ENCODE results near the gene CXCL5.

The CXCL5 gene

DNA sequence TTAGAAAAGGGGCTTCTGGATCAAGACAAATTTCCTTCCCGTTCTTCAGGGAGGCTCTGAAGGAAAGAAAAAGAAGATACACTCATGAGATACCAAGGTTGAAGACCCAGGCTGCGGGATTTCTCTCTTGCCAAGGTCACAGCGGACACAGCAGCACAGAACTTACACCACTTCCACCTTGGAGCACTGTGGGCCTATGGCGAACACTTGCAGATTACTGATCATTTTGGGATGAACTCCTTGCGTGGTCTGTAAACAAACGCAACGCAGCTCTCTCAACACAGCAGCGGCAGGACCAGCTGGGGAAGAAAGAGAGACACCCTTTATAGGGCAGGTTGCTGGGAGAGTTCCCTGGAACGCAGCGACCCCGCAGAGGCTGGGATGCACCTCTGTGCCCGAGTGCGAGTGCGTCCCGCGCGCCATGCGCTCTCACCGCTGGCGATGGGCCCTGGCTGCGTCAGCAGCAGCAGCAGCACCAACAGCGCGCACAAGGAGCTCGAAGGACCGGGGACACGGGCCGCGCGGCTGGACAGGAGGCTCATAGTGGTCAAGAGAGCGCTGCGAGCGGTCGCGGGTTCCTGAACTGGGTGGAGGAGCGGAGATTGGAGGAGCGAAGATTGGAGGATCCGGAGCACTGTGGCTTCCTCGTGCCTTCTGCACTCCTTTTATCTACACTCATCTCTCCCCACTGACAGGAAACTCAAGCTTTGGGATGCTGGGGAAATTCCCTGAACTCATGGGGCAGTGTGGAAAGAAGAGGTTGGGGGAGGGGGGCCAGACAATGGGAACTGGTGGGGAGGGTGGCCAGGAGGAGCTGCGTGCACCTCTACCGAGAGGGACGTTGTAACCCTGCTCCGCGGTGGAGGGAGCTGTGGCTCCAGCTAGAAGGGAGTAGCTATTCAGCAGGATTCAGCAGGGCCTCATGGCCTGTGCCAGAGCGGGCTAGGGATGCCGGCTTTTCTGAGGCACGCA, at the start of gene CXCL5:
TSS of gene CXCL5 (minus strand) at position 638 of the 972 bp plus-strand sequence. CDS start at position 542, 96 bp downstream.
- DNase-seq: no peak

DNA sequence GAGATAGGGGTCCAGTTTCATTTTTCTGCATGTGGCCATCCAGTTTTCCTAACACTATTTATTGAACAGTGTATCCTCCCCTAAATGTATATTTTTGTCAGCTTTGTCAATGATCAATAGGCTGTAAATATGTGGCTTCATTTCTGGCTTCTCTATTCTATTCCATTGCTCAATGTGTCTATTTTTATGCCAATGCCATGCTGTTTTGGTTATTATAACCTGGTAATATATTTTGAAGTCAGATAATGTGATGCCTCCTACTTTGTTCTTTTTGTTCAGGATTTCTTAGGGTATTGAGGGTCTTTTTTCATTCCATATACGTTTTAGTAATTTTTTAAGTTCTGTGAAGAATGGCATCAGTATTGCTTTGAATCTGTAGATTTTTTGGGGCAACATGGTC, 48.7 kb upstream of the CXCL5 start:
- no peak for DNase-seq

DNA sequence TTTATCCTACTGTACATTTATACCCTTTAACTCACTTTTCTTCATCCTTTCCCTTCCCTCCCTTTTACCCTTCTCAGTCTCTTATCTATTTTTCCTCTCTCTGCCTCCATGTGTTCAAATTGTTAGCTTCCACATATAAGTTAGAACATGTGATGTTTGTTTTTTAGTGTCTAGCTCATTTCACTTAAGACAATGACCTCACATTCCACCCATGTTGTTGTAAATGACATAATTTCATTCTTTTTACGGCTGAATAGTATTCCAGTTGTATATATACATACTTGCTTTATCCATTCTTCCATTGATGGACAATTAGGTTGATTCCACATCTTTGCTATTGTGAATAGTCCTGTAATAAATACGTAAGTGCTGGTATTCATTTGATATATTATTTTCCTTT, 47.3 kb upstream of the CXCL5 start:
- DNase-seq: no peak

DNA sequence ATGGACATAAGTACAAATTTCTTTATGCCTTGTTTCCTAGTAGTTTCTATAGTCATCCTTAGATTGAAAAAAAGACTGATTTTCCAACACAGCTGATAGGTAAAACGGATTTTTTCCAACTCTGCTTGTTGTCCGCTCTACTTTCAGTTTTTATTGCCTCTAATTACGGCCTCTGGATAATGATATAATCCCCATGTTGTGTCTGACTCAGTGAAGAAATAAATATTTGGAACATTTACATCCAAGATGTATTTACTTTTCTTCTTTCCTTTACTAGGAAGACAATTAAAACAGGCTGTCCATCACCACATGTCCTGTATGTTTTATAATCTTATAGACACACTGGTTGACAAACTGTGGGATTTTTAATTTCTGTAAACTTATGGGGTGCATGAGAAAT, 46.8 kb upstream of the CXCL5 start:
- DNase-seq: no peak

DNA sequence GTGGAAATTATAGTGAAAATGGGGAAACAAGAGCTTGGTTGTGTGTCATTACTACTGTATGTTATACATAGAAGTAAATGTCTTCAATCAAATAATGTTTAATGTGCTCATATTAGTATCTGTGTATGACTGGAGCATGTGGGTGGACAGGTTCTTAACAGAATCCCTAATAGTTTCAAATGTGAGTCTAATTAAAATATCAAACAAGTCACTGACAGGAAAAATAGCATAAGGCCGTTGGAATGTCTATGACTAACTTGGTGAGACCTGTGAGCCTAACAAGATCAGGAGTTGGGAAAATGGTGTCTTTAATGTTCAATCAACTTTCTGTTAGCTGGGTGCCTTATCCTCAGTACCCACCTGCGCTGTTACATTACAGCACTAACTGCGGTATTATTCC, 46.2 kb upstream of the CXCL5 start:
- DNase-seq: no peak

DNA sequence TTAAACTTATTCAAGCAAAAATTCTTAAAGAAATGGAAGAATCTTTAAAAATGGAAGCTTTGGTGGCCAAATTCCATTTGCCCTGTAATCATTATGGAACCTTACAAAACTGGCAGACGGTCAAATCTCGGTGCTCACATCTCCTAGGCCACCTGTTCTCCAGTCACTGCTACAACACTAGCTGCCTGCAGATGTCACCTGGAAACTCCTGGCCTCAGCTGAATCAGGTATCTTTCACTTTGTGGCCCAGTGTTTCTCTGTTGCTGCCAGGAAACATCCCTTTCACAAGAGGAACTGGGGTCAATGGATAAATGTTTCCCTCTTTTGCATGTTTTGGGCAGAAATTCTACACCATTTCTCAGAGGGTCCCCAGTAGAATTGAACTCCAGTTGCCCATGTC, 44.2 kb upstream of the CXCL5 start:
- peak; percentile 30 for DNase-seq

DNA sequence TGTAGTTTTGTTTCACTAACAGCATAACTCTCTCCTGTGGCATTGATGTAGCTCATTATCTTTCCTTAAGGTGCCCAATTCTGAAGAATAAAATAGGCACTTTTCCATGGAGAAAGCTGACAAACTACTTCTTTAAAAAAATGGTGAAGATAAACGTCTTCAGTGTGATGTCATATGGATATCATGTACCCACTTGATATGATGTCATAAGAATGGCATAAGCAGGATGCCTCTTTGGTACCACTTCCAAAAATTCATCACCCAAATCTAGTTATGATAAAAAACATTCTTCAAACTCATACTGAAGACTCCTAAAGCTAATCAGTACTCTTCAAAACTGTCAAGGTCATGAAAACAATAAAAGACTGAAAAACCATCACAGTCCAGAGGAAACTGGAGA, 42.9 kb upstream of the CXCL5 start:
- DNase-seq: no peak

DNA sequence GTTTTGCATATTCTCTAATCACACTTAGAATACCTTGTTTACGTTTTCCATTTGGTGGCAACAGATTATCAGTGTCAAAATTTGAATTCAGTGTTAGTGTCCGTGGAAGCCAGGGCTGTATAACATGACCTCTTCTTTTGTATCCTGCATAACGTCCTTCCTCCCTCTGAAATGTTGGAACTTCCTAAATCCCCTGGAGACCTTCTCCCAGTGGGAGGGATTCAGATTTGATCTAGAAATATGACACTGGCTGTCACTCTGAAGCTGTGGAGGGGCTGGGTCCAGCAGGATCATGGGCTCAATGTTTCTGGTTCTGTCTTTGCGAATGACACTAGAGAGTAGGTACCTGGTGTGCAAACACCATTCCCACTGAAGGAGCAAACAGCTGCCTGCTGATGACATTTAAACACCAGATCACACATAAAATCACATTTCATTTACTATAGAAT, 40.9 kb upstream of the CXCL5 start:
- no peak for DNase-seq

DNA sequence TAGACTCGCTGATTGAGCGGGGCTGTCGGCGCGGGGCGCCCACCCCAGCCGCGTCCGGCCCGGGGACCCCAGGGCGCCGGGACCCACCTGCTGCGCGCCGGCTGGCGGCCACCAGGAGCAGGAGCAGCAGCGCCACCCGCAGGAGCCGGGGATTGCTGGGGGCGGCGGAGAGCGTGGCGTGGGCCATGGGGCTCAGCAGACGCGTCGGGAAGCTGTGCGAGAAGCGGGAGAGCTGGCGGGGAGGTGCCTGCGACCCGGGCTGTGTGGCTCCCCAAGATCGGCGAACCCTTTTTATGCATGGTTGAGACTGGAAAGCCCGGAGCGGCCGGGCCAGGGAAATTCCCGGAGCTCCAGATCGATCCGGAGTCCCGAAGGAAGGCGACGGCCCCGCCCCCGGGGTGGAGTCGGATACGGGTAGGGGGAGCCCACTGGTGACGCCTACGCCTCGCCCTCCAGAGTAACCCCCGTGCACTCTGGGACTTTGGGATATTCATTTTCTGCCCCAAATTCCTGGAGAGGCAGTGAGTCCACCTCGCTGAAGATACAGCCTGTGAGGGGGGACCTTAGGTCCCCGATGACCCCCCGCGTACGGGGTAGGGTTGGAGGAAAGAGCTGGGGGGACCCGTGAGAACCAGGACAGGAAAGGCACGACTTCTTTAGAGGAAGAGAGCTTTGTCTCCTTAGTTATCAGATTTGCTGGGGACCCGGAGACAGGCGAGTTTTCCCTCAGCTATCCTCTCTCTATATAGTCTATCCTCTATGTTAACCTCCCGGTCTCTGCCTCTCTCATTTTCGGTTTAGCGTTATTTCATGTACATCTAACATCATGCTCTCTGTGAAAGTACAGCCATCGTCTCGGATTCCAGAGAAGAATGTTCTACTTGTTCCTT, 40.2 kb upstream of the CXCL5 start, which contains the start of gene CXCL3:
TSS of gene CXCL3 (minus strand) at position 265 of the 890 bp plus-strand sequence. CDS start at position 187, 78 bp downstream.
- DNase-seq: no peak

DNA sequence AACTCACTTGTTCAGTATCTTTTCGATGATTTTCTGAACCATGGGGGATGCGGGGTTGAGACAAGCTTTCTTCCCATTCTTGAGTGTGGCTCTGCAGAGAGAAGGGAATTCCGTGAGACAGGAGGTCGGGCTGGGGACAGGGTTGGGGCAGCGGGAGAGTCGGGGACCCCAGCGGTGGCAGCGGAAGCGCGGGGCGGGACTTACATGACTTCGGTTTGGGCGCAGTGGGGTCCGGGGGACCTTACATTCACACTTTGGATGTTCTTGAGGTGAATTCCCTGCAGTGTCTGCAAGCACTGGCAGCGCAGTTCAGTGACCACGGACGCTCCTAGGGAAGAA, 39.6 kb upstream of the CXCL5 start:
- DNase-seq: no peak

DNA sequence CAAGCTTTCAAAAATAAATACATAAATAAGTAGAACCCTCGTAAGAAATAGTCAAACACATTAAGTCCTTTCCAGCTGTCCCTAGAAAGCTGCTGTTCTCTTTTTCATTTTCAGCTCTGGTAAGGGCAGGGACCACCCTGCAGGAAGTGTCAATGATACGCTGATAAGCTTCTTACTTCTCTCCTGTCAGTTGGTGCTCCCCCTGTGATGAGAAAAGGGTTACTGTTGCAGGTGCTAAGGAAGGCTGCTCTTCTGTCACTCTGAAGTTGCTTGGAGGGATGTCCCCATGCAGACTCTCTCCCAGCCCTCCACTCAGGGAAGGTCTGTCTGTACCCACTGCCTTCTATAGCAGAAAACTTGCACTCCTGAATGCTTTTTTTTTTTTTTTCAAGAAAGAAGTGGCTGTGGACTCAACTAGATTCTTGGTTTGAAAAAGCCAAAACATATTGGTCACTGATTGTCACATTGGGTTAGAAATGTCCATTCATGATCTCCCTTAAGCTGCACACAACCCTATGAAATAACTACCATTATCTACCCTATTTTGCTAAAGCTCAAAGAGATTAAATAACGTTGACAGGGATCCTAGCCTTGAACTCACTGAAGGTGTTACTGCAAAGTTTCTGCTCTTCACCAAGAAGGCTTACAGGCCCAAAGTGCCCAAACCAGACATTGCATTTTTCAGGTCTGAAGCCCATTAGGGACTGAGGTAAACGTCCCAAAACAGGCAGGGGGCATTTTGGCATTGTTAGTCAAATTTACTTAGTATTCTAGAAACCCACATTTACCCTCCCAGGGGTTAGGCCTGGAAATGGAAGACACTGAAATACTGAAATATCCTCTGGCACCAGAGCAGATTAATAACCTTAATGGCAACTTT, 38.8 kb upstream of the CXCL5 start:
- DNase-seq: no peak

DNA sequence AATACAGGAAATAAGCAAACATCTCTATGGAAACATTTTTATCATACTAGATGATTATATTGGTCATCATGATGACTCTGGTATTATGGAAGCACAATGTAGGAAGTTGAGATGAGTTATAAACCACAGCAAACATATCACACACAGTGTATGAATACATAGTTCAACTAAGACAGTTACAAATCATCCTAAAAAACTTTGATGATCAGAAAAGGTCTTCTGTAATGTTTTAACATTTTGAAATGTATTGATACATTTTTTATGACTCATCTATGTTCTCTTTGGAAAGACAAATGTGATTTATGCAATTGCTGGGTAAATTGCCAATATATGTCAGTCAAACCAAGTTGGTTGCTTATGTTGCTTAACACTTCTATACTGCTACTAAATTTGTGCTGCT, 35.3 kb upstream of the CXCL5 start:
- DNase-seq: no peak

DNA sequence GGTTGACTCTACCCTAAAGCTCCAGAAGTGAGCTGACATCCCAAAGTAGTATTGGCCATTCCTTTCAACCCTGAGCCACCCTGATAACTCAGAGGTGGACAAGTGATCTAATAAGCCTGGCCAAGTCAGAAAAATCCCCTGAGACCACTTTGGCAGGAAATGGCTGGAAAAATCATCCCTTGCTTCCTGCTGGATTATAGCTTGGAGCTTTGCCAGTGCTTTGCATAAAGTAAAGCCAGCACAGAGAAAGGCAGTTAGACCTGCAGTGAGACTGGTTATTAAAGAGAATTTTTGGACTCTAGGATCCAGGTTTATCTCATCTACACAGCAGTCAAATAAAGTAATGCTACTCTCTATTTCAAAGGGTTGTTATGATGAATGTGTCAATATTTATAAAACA, 33.6 kb upstream of the CXCL5 start:
- DNase-seq: no peak

DNA sequence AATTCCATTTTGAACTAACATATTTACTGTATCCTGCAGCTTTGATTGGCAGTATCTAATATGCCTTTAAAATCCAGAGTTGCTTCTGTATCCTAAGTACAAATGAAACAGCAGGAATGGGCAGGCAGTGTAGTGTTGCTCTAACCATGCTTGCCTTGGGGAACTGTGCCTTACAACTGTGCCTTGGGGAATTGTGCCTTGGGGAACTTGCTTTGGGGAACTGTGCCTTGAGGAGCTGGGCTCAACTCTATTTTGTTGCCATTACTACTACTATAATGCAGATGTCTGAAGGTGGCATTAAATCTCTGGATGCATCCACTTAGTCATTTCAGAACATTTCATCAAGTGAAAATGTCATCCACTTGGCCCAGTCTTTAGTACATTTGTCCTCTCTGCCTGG, 33.1 kb upstream of the CXCL5 start:
- DNase-seq: no peak

DNA sequence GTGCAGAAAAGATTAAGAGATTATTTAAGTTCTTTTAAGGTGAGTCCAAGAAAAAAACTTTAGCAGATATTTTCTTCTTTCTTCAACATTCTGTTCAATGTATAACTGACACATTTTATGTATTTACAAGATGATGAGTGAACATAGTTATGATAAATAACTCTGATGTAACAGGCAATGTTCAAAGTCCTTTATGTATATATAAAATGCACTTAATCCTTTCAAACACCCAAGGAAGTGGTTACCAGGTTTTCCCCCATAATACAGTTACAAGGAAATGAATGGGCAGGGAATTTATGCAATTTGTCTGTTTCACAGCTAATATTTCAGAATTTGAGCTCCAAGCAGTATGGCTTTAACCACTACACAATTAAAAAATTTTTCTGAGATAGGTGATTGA, 31.8 kb upstream of the CXCL5 start:
- DNase-seq: no peak

DNA sequence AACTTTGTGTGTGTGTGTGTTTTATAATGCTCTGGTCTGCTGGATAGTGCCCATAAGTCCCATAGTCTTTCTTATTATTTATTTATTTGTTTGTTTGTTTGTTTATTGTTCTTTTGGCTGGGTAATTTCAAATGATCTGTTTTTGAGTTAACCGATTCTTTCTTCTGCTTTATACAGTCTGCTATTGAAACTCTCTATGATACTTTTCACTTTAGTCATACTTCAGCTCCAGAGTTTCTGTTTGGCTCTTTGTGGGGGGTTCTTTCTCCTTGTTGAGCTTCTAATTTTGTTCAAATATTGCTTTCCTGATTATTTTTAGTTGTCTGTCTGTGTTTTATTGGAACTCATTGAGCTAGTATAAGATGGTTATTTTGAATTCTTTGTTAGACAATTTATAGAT, 30.0 kb upstream of the CXCL5 start:
- DNase-seq: no peak

DNA sequence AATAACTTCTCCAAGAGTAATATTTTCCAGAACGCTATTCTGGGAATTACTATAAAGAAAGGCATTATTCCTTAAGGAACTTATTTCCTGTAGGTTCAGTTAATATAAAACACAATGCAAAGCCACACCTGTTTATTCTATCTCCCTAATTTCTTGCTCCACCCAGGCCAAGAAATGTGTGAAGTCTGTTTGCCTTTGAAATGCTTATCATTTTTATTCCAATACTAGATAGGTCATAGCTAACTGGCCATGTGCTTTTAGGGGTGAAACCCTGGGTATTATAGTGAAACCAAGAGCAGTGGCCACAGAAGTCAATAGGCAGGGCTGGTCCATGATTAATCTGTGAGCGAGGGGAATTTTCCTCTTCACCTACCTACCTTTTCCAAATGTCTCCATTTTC, 25.2 kb upstream of the CXCL5 start:
- no peak for DNase-seq

DNA sequence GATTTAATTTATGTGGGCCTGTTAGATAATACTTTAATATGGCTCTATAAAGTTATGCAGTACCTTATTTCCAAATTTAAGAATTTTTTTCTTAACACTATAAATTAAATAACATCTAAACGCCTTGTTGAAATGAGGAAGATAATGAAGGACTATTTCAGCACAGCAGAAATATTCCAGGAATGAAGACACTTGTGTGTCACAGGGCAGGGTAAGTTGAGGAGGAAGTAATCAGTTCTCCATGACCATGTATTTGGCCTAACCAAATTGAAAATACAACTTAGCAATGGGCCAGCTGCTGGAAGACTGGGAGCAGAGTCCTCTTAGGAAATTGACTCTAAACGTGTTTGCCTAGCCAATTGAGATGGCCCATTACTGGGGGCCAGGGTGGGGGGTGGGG, 23.1 kb upstream of the CXCL5 start:
- DNase-seq: no peak

DNA sequence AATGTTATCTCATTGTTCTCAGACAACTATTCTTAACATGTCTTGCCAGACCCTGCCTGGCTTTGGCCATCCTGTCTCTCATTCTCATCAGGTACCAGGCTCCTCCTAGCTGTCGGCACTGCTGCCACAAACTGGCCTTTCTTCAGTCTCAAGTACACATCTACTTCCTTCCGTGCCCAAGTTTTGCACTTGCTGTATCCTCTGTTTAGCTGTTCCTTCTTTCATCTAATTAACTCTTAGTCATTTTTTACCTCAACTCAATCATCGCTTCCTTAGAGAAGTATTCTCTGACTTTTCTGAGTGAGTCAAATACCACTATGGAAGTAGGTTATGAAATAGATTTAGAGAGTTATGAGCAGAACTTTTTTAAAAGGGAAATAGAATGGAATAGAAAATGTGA, 20.3 kb upstream of the CXCL5 start:
- DNase-seq: no peak

DNA sequence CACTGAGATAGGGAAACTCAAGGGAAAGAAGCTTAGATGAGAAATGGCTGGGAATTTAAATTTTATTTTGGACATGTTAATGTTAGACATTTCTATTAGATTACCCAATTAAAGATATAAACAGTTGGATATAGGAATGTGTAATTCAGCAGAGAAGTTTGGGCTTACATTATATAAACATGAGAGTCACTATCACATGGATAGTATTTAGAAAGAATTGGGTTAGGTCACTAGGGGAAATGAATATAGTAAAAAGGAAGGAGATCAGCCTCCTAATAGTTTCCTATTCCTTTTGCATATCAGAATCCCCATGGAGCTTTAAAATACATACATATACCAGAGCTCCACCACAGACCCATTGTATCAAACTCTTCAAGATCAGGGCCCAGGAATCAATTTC, 19.6 kb upstream of the CXCL5 start:
- no peak for DNase-seq

DNA sequence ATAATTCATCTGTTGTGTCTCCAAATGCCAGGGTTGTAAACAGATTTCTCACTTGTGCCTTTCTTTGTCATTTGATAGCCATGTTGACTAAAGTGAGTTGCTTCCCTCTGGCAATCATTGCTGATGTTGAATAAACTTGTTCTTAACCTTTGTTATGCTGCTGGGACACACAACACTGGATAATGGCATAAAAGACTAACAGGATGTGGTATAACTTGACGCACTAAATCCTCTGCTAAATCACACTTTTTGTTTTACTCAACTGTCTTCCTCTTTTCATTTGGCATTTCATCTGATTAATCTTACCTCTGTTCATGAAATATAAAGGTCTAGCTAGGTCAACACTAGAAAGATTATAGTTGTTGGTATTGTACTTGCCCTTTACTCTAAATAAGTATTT, 17.6 kb upstream of the CXCL5 start:
- DNase-seq: no peak

DNA sequence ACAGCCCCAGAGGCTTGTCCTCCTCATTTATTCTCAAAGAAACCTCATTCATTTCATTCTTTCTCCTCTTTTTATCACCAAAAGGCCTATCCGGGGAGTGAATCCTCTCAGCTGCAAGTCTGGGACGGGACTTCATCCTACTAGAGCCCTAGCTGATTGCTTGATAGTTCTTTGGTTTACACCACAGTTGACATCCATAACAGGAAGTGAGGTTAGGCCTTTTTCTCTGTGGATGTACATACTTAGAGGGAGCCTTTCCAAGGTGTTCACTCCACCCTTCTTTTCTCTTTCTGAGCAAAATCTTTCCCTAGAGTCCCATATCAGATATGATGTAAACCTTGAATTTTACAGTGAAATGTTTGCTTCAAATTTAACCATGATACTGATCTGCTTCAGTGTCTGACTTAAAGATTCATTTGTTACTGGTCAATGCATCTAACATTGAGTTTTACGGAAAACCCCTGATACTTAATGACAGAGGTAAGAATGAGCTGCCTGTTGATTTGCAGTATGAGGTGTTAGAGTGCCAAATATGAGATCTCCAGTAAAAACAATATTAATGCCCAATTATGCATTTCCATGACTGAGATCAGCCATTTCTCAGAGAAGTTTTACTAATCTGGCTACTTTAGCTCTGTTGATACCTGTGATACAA, 16.8 kb upstream of the CXCL5 start:
- no peak for DNase-seq
